Stimulated activated CD8-positive, alpha-beta memory T cell treated with anti-CD3 and anti-CD28 coated beads, Interleukin-15, amount 100 ng/mL, for 24 hours (primary cell): ENCODE results near the gene SUSD4.
"Not testable (repeated sequence)": the region's sequence is repeated elsewhere in the genome, so short reads cannot be mapped to it uniquely, and the experiment has no call there.

Experiments
- DNase-seq: peaks from one replicate; pipeline ENCODE4 v3.0.0-alpha.2; 2020; ENCODE audit warnings: low read depth

SUSD4 gene

GRCh38 chr1:223363856-223364684, at the start of gene SUSD4:
Gene SUSD4 (minus strand): TSS chr1:223364176. CDS start chr1:223363425, 751 bp downstream.
- DNase-seq: peak; percentile 33

GRCh38 chr1:223413216-223413615, 49.2 kb upstream of the SUSD4 start:
- no peak for DNase-seq

- DNase-seq: no peak
Observed at GRCh38 chr1:223411710-223412109, 47.7 kb upstream of the SUSD4 start.

- DNase-seq: no peak
Observed at GRCh38 chr1:223411309-223411708, 47.3 kb upstream of the SUSD4 start.

- DNase-seq: no peak
Observed at GRCh38 chr1:223410036-223410435, 46.1 kb upstream of the SUSD4 start.

- no peak for DNase-seq
Observed at GRCh38 chr1:223405507-223405906, 41.5 kb upstream of the SUSD4 start.

- no peak for DNase-seq
Observed at GRCh38 chr1:223403184-223403815, 39.3 kb upstream of the SUSD4 start.

- DNase-seq: no peak
Observed at GRCh38 chr1:223402790-223403142, 38.8 kb upstream of the SUSD4 start.

GRCh38 chr1:223401873-223402789, 38.2 kb upstream of the SUSD4 start:
- no peak for DNase-seq

GRCh38 chr1:223399393-223399792, 35.4 kb upstream of the SUSD4 start:
- DNase-seq: not testable (repeated sequence)

- no peak for DNase-seq
Observed at GRCh38 chr1:223394706-223395105, 30.7 kb upstream of the SUSD4 start.

GRCh38 chr1:223394242-223394641, 30.3 kb upstream of the SUSD4 start:
- no peak for DNase-seq

- DNase-seq: no peak
Observed at GRCh38 chr1:223393275-223394214, 29.6 kb upstream of the SUSD4 start, which contains the start of gene CCDC185. Gene CCDC185 (plus strand): TSS chr1:223393415. CDS start chr1:223393476, 61 bp downstream.

GRCh38 chr1:223390618-223391017, 26.6 kb upstream of the SUSD4 start:
- DNase-seq: no peak

GRCh38 chr1:223386013-223386412, 22.0 kb upstream of the SUSD4 start:
- no peak for DNase-seq

- no peak for DNase-seq
Observed at GRCh38 chr1:223378754-223379153, 14.8 kb upstream of the SUSD4 start.

- no peak for DNase-seq
Observed at GRCh38 chr1:223374064-223374610, 10.2 kb upstream of the SUSD4 start.

- no peak for DNase-seq
Observed at GRCh38 chr1:223364685-223365382, 858 bp upstream of the SUSD4 start.

- DNase-seq: no peak
Observed at GRCh38 chr1:223363057-223363855, 720 bp downstream of the SUSD4 start.
